Natural killer cell (primary cell): ENCODE measurements around the gene PCLO. TPM values are rescaled to one million over a fixed set of nuclear protein-coding genes. Genes with fewer than 3 reads are reported as not detected.
"Not testable (repeated sequence)": the region's sequence is repeated elsewhere in the genome, so short reads cannot be mapped to it uniquely, and the experiment has no call there.

Experiments
- ATAC-seq, 3 donors: fragments of 150-1000 bp in 2 of 3; fragments of 200-7000 bp in 1 of 3; cut with Tn5 transposase; 1 replicate in 1 of 3; 2 replicates in 2 of 3; pipeline ENCODE4 v1.10.0; 2021; ENCODE audit warnings: mild to moderate bottlenecking in 2 of 3, moderate library complexity in 2 of 3
- DNase-seq, 2 donors: peaks; one replicate each; pipeline versions ENCODE4 v3.0.0 to v3.0.0-alpha.2; 2013 to 2021; ENCODE audit warnings: mixed read lengths in 1 of 2
- H3K27ac ChIP-seq: one replicate; pipeline ENCODE4 v1.5.1; 2013; ENCODE audit warnings: mild to moderate bottlenecking, low read length
- H3K27me3 ChIP-seq: one replicate; pipeline ENCODE4 v1.6.1; 2013; ENCODE audit warnings: low read length; ENCODE audit not compliant: control insufficient read depth, insufficient read depth
- H3K36me3 ChIP-seq: one replicate; pipeline ENCODE4 v1.6.1; 2013; ENCODE audit warnings: low read length; ENCODE audit not compliant: control insufficient read depth, insufficient read depth
- H3K4me1 ChIP-seq: one replicate; pipeline ENCODE4 v1.6.1; 2013; ENCODE audit warnings: low read length; ENCODE audit not compliant: control insufficient read depth, insufficient read depth
- H3K4me3 ChIP-seq: one replicate; pipeline ENCODE4 v1.5.1; 2013; ENCODE audit warnings: low read length
- H3K9me3 ChIP-seq: one replicate; pipeline ENCODE4 v1.6.1; 2013; ENCODE audit warnings: low read length; ENCODE audit not compliant: control insufficient read depth, insufficient read depth
- H3K27ac Mint-ChIP-seq, 2 donors: one replicate each; pipeline ENCODE4 v1.8.0; 2022; ENCODE audit warnings: mild to moderate bottlenecking in 2 of 2, mixed read lengths in 2 of 2, moderate library complexity in 1 of 2
- H3K27me3 Mint-ChIP-seq, 2 donors: one replicate each; pipeline ENCODE4 v1.8.0; 2022; ENCODE audit warnings: low read depth in 2 of 2, mixed read lengths in 2 of 2
- H3K36me3 Mint-ChIP-seq: one replicate; pipeline ENCODE4 v1.8.0; 2022; ENCODE audit warnings: mixed read lengths
- H3K4me1 Mint-ChIP-seq, 2 donors: one replicate each; pipeline ENCODE4 v1.8.0; 2022; ENCODE audit warnings: mixed read lengths in 2 of 2
- H3K4me3 Mint-ChIP-seq: one replicate; pipeline ENCODE4 v1.8.0; 2022; ENCODE audit warnings: mild to moderate bottlenecking, moderate library complexity, mixed read lengths
- H3K9me3 Mint-ChIP-seq, 2 donors: one replicate each; pipeline ENCODE4 v1.8.0; 2022; ENCODE audit warnings: mixed read lengths in 2 of 2
- CTCF ChIP-seq: fragments of 200-600 bp; IDR thresholded peaks from one replicate; pipeline ENCODE4 v1.8.0; 2022; ENCODE audit warnings: antibody characterized with exemption
- WGBS: methylation state at CpG from one replicate; pipeline ENCODE4 v1.1.7; 2013; ENCODE audit warnings: missing lambda C conversion rate; ENCODE audit not compliant: insufficient coverage; 5-methylcytosine and 5-hydroxymethylcytosine counted together
- intact Hi-C: fragments of 100-400 bp; cut with micrococcal nuclease; formaldehyde crosslinking; loops from one replicate; pipeline ENCODE4 v1.14.2; 2022
- total RNA-seq, 4 donors: library from RNA; stranded (reverse); fragments of 120-200 nt in 1 of 4; gene quantifications; one replicate each; pipeline versions ENCODE4 v1.2.3 to v1.2.4, GENCODE V29; 2013 to 2022

The PCLO gene
- total RNA-seq, 3 donors from 2014 or later (not counting 1 experiment from before 2014, with no cell fraction given), result not detected

- Mint-ChIP-seq H3K36me3 (no peaks in the 10 kb centered on the region), H3K27me3 (no peaks in the 10 kb centered on the region), H3K4me3 (no peak overlapping the region), H3K27ac (no peak overlapping the region), H3K4me1 (no peaks in the 10 kb centered on the region), H3K9me3 (peaks cover 17 to 25% of the 10 kb centered on the region in 2 donors)
- no peak for DNase-seq
- H3K27me3 ChIP-seq, result no peaks in the 10 kb centered on the region
- H3K27ac ChIP-seq, result no peak overlapping the region
- no peak for ATAC-seq
- no peak overlapping the region for H3K4me3 ChIP-seq
- intact Hi-C loops, result no loop called here
- no peak for TF ChIP-seq CTCF
- H3K36me3 ChIP-seq, result no peaks in the 10 kb centered on the region
- no peaks in the 10 kb centered on the region for H3K9me3 ChIP-seq
- H3K4me1 ChIP-seq, result no peaks in the 10 kb centered on the region
These were observed 237.4 kb downstream of the PCLO start for GRCh38 chr7:82925331-82925730.

GRCh38 chr7:82906502-82906901 lies 256.2 kb downstream of the PCLO start:
- no CpG with 5 or more reads among the region's 1 CpG for WGBS

GRCh38 chr7:82904871-82905270 lies 257.8 kb downstream of the PCLO start:
- Histone ChIP-seq H3K4me3 (no peak overlapping the region), H3K27me3 (no peaks in the 10 kb centered on the region), H3K36me3 (no peaks in the 10 kb centered on the region), H3K9me3 (no peaks in the 10 kb centered on the region), H3K4me1 (no peaks in the 10 kb centered on the region), H3K27ac (no peak overlapping the region)
- H3K36me3 Mint-ChIP-seq, result no peaks in the 10 kb centered on the region
- H3K4me1 Mint-ChIP-seq, result no peaks in the 10 kb centered on the region
- WGBS, result 90% methylated on average over 3 of the region's 3 CpGs
- DNase-seq (no peak), ATAC-seq (no peak)
- peaks cover 12 to 18% of the 10 kb centered on the region in 2 donors for H3K9me3 Mint-ChIP-seq
- no peak overlapping the region for H3K27ac Mint-ChIP-seq
- intact Hi-C loops, result no loop called here
- TF ChIP-seq CTCF, result no peak
- H3K27me3 Mint-ChIP-seq, result no peaks in the 10 kb centered on the region
- H3K4me3 Mint-ChIP-seq, result no peak overlapping the region

More at GRCh38 chr7:82906502-82906901, 256.2 kb downstream of the PCLO start:
- Mint-ChIP-seq H3K9me3 (peaks cover 15 to 20% of the 10 kb centered on the region in 2 donors), H3K27me3 (no peaks in the 10 kb centered on the region), H3K36me3 (no peaks in the 10 kb centered on the region), H3K27ac (no peak overlapping the region), H3K4me3 (no peak overlapping the region), H3K4me1 (no peaks in the 10 kb centered on the region)
- H3K36me3 ChIP-seq, result no peaks in the 10 kb centered on the region
- ATAC-seq (no peak), DNase-seq (no peak)
- no peak overlapping the region for H3K4me3 ChIP-seq
- H3K27ac ChIP-seq, result no peak overlapping the region
- TF ChIP-seq CTCF, result no peak
- H3K9me3 ChIP-seq, result no peaks in the 10 kb centered on the region
- H3K27me3 ChIP-seq, result no peaks in the 10 kb centered on the region
- intact Hi-C loops, result no loop called here
- no peaks in the 10 kb centered on the region for H3K4me1 ChIP-seq

GRCh38 chr7:82901098-82901497 lies 261.6 kb downstream of the PCLO start:
- H3K4me1 ChIP-seq, H3K9me3 ChIP-seq, H3K4me3 Mint-ChIP-seq, H3K4me3 ChIP-seq, DNase-seq, H3K4me1 Mint-ChIP-seq, H3K36me3 ChIP-seq, H3K27me3 Mint-ChIP-seq, ATAC-seq, H3K27me3 ChIP-seq, H3K27ac Mint-ChIP-seq, H3K36me3 Mint-ChIP-seq, H3K27ac ChIP-seq, intact Hi-C loops: not testable (repeated sequence)
- WGBS, result no CpG with 5 or more reads among the region's 2 CpGs
- peaks cover 12 to 15% of the 10 kb centered on the region in 2 donors for H3K9me3 Mint-ChIP-seq
